Neural cell (in vitro differentiated cells): ENCODE measurements around the gene PTGDR2. TPM values are rescaled to one million over a fixed set of nuclear protein-coding genes. Genes with fewer than 3 reads are reported as not detected.

Experiments
- H2AFZ ChIP-seq: fragments of 200-600, 300-800 bp; sonication (generic), shearing (Covaris generic); 2 replicates; pipeline ENCODE4 v1.6.0; 2014; ENCODE audit warnings: low read depth, mild to moderate bottlenecking, antibody characterized with exemption, low read length, moderate library complexity
- H3F3A ChIP-seq: fragments of 200-600 bp; shearing (Covaris generic); 2 replicates; pipeline ENCODE4 v1.6.1; 2016; ENCODE audit warnings: mild to moderate bottlenecking, moderate library complexity, mixed read lengths, antibody characterized with exemption, low read length; ENCODE audit not compliant: insufficient read depth, poor library complexity, severe bottlenecking
- H3K27ac ChIP-seq: fragments of 200-600, 300-800 bp; sonication (generic), shearing (Covaris generic); 2 replicates; pipeline ENCODE4 v1.5.1; 2014; ENCODE audit warnings: mild to moderate bottlenecking, low read length, moderate library complexity
- H3K27me3 ChIP-seq: fragments of 300-800, 200-600 bp; sonication (generic), shearing (Covaris generic); 2 replicates; pipeline ENCODE4 v1.6.0; 2014; ENCODE audit warnings: mild to moderate bottlenecking, low read depth, low read length, moderate library complexity; ENCODE audit not compliant: insufficient read depth
- H3K36me3 ChIP-seq: fragments of 300-800, 200-600 bp; sonication (generic), shearing (Covaris generic); 2 replicates; pipeline ENCODE4 v1.5.1; 2014; ENCODE audit warnings: mild to moderate bottlenecking, antibody characterized with exemption, low read length, moderate library complexity; ENCODE audit not compliant: insufficient read depth
- H3K4me2 ChIP-seq: fragments of 300-800, 200-600 bp; sonication (generic), shearing (Covaris generic); 2 replicates; pipeline ENCODE4 v1.6.0; 2014; ENCODE audit warnings: mild to moderate bottlenecking, low read length
- H3K4me3 ChIP-seq: fragments of 300-800, 200-600 bp; sonication (generic), shearing (Covaris generic); 2 replicates; pipeline ENCODE4 v1.5.1; 2014; ENCODE audit warnings: mild to moderate bottlenecking, low read length, moderate library complexity
- H3K79me2 ChIP-seq: fragments of 200-600 bp; shearing (Covaris generic); replicated peaks from 2 replicates; pipeline ENCODE4 v1.6.0; 2014; ENCODE audit warnings: mild to moderate bottlenecking, low read length, moderate library complexity; ENCODE audit not compliant: insufficient read depth
- H3K9ac ChIP-seq: fragments of 300-800, 200-600 bp; sonication (generic), shearing (Covaris generic); 2 replicates; pipeline ENCODE4 v1.6.1; 2016; ENCODE audit warnings: mild to moderate bottlenecking, low read length, mixed read lengths
- H3K9me2 ChIP-seq: fragments of 200-600 bp; shearing (Covaris generic); 2 replicates; pipeline ENCODE4 v1.6.1; 2016; ENCODE audit warnings: mild to moderate bottlenecking, low read length, mixed read lengths; ENCODE audit not compliant: insufficient read depth
- H3K9me3 ChIP-seq: fragments of 200-600, 300-800 bp; sonication (generic), shearing (Covaris generic); 2 replicates; pipeline ENCODE4 v1.6.1; 2016; ENCODE audit warnings: mild to moderate bottlenecking, mixed run types, low read length, moderate library complexity, mixed read lengths
- H4K20me1 ChIP-seq: fragments of 200-600 bp; shearing (Covaris generic); 2 replicates; pipeline ENCODE4 v1.6.1; 2016; ENCODE audit warnings: mild to moderate bottlenecking, mixed run types; ENCODE audit not compliant: insufficient read depth
- CTCF ChIP-seq: fragments of 450-650 bp; IDR thresholded peaks from 2 replicates; pipeline ENCODE4 v1.5.1; 2014; ENCODE audit warnings: antibody characterized with exemption, mild to moderate bottlenecking, moderate library complexity; ENCODE audit not compliant: poor library complexity, severe bottlenecking
- EP300 ChIP-seq: fragments of 450-650 bp; conservative IDR thresholded peaks from 2 replicates; pipeline ENCODE4 v1.6.1; 2014; ENCODE audit warnings: antibody characterized with exemption, mild to moderate bottlenecking, moderate library complexity; ENCODE audit not compliant: poor library complexity, severe bottlenecking
- EZH2 ChIP-seq: fragments of 200-600, 300-800 bp; shearing (Covaris generic), sonication (generic); IDR thresholded peaks from 2 replicates; pipeline ENCODE4 v1.6.1; 2014; ENCODE audit warnings: antibody characterized with exemption, low read length, borderline replicate concordance, mild to moderate bottlenecking; ENCODE audit not compliant: insufficient read depth, poor library complexity, severe bottlenecking
- MXI1 ChIP-seq: fragments of 450-650 bp; conservative IDR thresholded peaks from 2 replicates; pipeline ENCODE4 v1.6.1; 2014; ENCODE audit warnings: antibody characterized with exemption, mild to moderate bottlenecking; ENCODE audit not compliant: poor library complexity, severe bottlenecking
- POLR2AphosphoS5 ChIP-seq: IDR thresholded peaks from 2 replicates; pipeline ENCODE4 v1.6.1; 2012
- RAD21 ChIP-seq: fragments of 450-650 bp; conservative IDR thresholded peaks from 2 replicates; pipeline ENCODE4 v1.6.1; 2014; ENCODE audit warnings: antibody characterized with exemption, mild to moderate bottlenecking, moderate library complexity
- REST ChIP-seq: IDR thresholded peaks from 2 replicates; pipeline ENCODE4 v1.6.1; 2012; ENCODE audit warnings: borderline replicate concordance
- SMC3 ChIP-seq: fragments of 450-650 bp; conservative IDR thresholded peaks from 2 replicates; pipeline ENCODE4 v1.6.1; 2014; ENCODE audit warnings: antibody characterized with exemption, mild to moderate bottlenecking, moderate library complexity; ENCODE audit not compliant: poor library complexity
- TAF1 ChIP-seq: IDR thresholded peaks from 2 replicates; pipeline ENCODE4 v1.6.1; 2012; ENCODE audit warnings: low read depth
- polyA plus RNA-seq: library from polyadenylated mRNA; depleted of rRNA; stranded (reverse); fragments of >200 nt; gene quantifications from 2 replicates; pipeline ENCODE4 v1.2.3, GENCODE V29; 2014

PTGDR2 gene
- polyA plus RNA-seq, 1 donor from 2014 or later, result 0.51 TPM

- Histone ChIP-seq H4K20me1 (no peaks in the 10 kb centered on the region), H2AFZ (no peak overlapping the region), H3K4me3 (no peak overlapping the region), H3K9me2 (no peaks in the 10 kb centered on the region), H3F3A (no peaks in the 10 kb centered on the region), H3K4me2 (no peak overlapping the region), H3K27me3 (no peaks in the 10 kb centered on the region), H3K9me3 (no peaks in the 10 kb centered on the region), H3K36me3 (no peaks in the 10 kb centered on the region), H3K9ac (no peak overlapping the region), H3K79me2 (no peaks in the 10 kb centered on the region), H3K27ac (no peak overlapping the region)
- no peak for TF ChIP-seq REST
- TF ChIP-seq POLR2AphosphoS5, result no peak
- TF ChIP-seq SMC3, result no peak
- TF ChIP-seq RAD21, result no peak
- no peak for TF ChIP-seq TAF1
- TF ChIP-seq EP300, result no peak
- TF ChIP-seq EZH2, result no peak
- TF ChIP-seq MXI1, result no peak
- TF ChIP-seq CTCF, result no peak
These were observed 54.6 kb downstream of the PTGDR2 start for GRCh38 chr11:60801194-60801593.

Other genes with a start within 250 kb of the PTGDR2 start
- gene MS4A8, start 156.3 kb downstream of the PTGDR2 start, polyA plus RNA-seq, result not detected in 2 replicates
- gene MS4A18, start 131.2 kb downstream of the PTGDR2 start, polyA plus RNA-seq, result not detected in 2 replicates
- gene MS4A15, start 99.1 kb downstream of the PTGDR2 start, polyA plus RNA-seq, result not detected in 2 replicates
- gene MS4A10, start 70.6 kb downstream of the PTGDR2 start, polyA plus RNA-seq, result not detected in 2 replicates
- gene CCDC86, start 13.8 kb downstream of the PTGDR2 start, polyA plus RNA-seq, result 0.16 and 1.3 TPM in 2 replicates
- 0.62 and 1.5 TPM in 2 replicates for gene ZP1, start 11.6 kb upstream of the PTGDR2 start, polyA plus RNA-seq
- 71.3 and 99.4 TPM in 2 replicates for gene PRPF19, start 50.6 kb upstream of the PTGDR2 start, polyA plus RNA-seq
- 1.8 and 4.6 TPM in 2 replicates for gene TMEM109, start 58.2 kb upstream of the PTGDR2 start, polyA plus RNA-seq
- gene TMEM132A, start 68.5 kb upstream of the PTGDR2 start, polyA plus RNA-seq, result 215 and 280 TPM in 2 replicates
- not detected in 2 replicates for gene SLC15A3, start 96.2 kb upstream of the PTGDR2 start, polyA plus RNA-seq
- gene CD6, start 115.7 kb upstream of the PTGDR2 start, polyA plus RNA-seq, result not detected in 2 replicates
- not detected in 2 replicates for gene CD5, start 246.5 kb upstream of the PTGDR2 start, polyA plus RNA-seq